GOT3 (cell line): ENCODE results near the gene SMARCA4.

ENCODE experiments used
- DNase-seq: peaks from one replicate; lab custom pipeline; 2025; ENCODE audit warnings: mixed read lengths; lab: John Stamatoyannopoulos, UW

The SMARCA4 gene

DNA sequence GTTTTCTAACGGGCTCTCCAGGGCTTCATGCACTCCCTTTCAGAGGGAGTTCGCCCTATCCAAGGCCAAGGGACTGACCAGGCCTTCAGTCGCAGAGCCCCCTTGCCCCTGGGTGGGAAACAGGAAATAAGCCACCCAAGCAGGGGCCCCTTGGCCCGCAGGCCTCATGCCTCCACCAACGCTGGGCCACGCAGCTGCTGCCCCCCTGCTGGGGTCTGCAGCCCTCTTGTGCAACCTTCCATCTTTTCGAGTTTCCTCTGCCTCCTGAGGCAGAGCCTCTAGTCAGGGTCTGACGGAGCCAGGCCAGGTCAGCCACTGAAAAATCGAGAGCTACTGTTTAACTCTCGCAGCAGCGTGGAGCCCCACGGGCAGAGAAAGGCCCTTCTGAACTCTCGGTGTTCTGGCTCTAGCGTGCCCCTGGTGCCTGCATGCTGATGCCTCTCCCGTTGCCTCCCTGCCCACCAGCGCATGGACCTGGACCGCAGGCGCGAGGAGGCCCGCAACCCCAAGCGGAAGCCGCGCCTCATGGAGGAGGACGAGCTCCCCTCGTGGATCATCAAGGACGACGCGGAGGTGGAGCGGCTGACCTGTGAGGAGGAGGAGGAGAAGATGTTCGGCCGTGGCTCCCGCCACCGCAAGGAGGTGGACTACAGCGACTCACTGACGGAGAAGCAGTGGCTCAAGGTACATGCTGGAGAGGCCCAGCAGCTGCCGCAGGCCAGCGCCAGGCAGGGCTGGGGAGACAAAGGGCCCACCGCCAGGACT, 73.8 kb downstream of the SMARCA4 start:
- no peak for DNase-seq

DNA sequence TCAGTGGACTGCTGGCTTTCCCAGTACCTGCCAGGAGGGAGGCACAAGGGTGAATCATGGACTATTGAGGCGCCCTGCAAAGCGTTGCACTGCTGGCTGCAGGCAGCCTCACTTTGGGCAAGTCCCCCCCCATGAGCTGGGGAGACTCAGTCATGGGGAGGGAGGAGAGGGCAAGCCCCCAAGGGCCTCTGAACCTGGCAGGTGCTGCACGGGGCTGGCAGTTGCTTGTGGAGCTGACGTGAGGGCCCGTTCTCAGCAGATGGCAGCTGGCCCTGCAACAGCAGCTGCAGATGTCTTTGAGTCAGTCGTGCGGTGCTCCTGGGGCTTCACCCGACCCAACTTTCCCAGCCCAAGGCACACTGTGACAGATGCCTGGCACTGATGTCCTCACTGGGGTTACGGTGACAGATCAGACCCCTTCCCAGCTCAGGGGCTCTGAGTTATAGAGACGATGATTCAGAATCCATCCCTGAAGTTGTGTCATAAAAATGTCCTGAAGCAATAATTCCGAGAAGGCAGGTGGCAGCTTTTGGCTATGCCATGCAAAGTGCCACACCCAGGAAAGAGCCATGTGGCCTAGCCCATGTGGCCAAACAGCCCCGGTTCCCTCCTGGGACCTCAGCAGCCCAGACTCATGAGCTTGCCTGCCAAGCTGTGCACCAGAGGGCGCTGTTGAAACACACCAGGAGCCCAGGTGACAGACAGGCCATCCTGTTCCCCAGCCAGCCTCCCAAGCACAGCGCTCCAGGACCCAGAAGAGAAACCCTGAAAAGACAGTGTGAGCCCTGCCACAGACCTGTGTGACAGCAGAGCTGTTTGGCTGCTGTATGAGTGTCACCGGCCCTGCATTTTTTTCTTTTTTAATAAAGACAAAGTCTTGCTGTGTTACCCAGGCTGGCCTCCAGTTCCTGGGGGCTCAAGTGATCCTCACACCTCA, 74.9 kb downstream of the SMARCA4 start:
- peak; percentile 13 for DNase-seq

DNA sequence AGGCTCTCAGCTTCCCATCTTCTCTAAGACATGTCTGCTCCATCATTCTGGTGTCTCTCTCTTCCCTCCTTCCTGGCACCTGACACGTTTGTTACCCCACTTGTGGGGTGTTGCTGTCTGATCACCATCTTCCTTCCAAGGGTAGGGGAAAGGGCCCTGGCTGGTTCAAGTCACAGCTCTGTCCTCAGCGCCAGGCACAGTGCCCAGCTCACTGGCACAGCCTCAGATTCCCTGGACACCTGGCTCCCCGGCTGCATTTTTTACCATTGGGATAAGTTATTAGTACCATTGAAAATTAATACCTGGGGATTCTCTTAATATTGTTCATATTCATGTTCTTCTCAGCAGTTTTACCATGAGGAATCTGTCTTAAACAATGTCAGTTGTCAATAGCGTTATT, 77.7 kb downstream of the SMARCA4 start:
- DNase-seq: no peak

- no peak for DNase-seq
These were observed 80.4 kb downstream of the SMARCA4 start for GRCh38 chr19:11041194-11041593.

GRCh38 chr19:11041966-11042627, 81.3 kb downstream of the SMARCA4 start:
- no peak for DNase-seq

DNA sequence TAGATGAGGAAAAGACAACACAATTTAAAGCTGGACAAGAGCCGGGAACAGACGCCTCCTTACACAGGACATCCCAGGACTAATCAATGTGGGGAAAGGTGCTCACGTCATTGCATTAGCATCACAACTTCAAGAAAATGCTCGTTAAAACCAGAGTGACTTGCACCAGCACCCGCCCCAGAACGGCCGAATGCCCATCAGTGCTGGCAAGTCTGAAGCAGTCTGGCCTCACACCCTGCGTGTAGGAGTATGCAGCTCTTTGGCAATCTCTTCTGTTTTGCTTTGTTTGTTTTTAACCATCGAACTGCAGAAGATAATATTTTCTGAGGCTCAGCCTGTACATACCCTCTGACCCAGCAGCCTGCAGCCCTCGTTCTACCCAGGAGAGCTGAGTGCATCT, 83.6 kb downstream of the SMARCA4 start:
- no peak for DNase-seq

- DNase-seq: no peak
These were observed 84.7 kb downstream of the SMARCA4 start for GRCh38 chr19:11045536-11045935.

DNA sequence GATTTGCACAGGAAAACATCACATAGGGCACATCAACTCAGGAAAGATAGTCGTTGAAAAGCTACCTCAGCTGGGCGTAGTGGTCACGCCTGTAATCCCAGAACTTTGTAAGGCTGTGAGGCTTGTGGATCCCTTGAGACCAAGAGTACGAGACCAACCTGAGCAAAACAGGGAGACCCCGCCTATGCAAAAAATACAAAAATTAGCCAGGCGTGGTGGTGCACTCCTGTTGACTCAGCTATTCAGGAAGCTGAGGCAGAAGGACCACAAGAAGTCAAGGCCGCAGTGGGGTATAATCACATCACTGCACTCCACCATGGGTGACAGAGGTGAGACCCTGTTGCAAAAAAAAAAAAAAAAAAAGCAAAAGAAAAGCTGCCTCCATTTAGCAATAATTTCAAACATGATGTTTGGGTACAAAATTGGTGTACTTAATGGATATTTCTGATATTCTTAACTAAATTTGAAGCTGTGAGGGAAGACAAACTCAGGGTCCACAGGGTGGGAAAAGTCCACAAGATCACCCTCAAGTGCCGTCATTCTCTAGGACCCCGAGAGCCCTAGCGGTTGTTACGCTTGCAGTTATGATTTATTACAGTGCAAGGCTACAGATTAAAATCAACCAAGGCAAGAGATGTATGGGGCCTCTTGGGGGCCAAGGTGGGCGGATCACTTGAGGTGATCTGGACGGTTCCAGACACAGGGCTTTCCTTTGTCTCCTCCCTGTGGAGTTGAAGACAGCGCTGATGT, 86.0 kb downstream of the SMARCA4 start:
- no peak for DNase-seq

- no peak for DNase-seq
These were observed 87.0 kb downstream of the SMARCA4 start for GRCh38 chr19:11047866-11048265.

DNA sequence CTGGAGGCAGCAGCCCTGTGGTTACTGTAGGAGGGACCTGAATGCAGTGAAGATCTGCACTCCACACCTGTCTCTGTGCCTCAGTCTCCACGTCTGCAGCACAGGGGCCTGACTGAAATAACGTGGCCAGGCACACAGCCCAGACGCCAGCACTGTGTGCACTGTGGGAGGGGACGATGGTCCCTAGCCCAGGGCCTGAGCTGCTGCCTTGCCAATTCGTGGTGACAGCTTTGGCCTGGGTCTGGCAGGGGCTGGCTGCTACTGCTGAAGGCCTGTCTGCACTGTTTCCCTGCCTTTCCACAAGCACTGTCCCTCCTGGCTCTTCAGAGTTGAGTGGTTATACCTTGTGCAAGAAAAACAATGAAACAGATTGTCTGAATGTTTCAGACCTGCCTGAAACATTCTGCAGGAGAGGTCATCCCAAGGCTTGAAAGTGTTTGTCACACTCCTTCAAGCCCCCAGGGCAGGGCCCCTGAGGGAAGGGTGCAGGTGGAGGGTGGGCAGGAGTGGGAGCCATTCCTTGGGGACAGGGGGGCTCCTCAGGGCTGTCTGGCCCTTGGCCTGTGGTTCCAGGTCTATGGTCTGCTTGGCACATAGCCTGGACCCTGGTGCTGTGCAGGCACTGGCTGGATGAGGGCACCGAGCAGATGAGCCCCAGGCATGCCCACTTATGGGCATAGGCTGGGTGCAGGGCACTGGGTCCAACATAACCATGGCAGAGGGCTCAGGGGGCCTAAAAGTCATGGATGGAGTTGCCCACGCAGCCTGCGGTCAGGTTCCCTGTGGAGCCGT, 89.7 kb downstream of the SMARCA4 start:
- DNase-seq: no peak

GRCh38 chr19:11053817-11054195, 93.0 kb downstream of the SMARCA4 start:
- DNase-seq: no peak

DNA sequence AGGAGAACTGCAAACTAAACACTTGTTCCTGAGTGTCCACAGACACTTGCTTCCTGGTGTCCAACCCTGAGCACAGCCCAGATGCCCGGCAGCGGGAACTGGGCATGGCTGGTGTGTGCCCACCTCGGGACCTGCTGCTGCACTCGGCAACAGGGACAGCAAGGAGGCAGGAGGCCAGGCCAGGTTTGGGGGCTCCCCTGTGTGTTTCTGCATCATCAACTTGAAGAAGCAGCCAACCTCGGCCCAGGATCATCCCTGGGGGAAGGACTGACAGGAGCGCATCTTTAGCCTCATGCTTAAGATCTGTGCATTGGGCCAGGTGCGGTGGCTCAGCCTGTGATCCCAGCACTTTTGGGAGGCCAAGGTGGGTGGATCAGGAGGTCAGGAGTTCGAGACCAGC, 93.4 kb downstream of the SMARCA4 start:
- DNase-seq: no peak

GRCh38 chr19:11054628-11055027, 93.8 kb downstream of the SMARCA4 start:
- DNase-seq: no peak

DNA sequence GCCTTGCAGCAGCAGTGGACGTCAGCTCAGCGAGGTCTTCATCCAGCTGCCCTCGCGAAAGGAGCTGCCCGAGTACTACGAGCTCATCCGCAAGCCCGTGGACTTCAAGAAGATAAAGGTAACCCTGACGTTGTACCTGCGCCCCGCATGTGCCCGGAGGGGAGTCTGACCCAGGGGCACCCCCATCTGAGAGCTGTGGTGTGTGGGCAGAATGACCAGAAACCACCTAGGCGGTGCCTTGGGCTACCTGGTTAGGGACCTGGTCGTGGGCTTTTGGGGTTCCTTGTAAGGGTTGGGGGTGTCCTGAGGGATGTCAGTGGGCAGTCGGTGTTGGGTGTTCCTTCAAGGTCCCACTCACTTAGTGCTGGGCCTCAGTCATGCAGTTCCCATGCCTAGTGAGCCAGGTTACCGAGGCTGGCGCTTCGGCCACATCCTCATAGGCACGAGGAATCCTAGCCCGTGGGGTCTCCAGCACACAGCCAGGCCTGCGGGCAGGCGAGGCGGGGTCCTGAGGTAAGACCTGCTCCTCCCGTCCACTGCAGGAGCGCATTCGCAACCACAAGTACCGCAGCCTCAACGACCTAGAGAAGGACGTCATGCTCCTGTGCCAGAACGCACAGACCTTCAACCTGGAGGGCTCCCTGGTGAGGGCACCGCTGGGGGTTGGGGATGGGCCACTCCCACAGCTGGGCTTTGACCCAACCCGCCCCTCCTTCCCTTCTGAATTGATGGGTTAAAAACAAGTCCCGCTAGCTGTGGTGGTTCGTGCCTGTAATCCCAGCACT, 97.6 kb downstream of the SMARCA4 start:
- no peak for DNase-seq

- no peak for DNase-seq
These were observed 98.9 kb downstream of the SMARCA4 start for GRCh38 chr19:11059511-11060358.

DNA sequence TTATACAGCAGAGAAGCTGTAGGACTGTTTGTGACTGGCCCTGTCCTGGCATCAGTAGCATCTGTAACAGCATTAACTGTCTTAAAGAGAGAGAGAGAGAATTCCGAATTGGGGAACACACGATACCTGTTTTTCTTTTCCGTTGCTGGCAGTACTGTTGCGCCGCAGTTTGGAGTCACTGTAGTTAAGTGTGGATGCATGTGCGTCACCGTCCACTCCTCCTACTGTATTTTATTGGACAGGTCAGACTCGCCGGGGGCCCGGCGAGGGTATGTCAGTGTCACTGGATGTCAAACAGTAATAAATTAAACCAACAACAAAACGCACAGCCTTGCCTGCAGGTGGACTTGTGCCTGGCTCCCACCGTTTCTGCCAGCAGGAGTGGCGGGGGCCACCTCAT, 101.1 kb downstream of the SMARCA4 start:
- no peak for DNase-seq

DNA sequence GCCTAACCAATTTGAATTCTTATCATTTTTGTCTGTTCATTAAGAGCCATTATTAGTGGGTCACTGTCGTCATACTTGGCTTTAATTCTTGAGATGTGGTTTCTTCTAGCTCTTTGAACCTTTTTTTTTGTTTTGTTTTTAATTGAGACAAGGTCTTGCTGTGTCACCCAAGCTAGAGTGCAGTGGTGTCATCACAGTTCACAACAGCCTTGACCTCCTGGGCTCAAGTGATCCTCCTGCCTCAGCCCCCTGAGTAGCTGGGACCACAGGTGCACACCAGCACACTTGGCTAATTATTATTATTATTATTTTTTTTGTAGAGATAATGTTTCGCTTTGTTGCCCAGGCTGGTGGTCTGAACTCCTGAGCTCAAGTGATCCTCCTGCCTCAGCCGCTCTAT, 102.6 kb downstream of the SMARCA4 start:
- DNase-seq: no peak

GRCh38 chr19:11064831-11065303, 104.0 kb downstream of the SMARCA4 start:
- DNase-seq: no peak

GRCh38 chr19:11066326-11066725, 105.5 kb downstream of the SMARCA4 start:
- DNase-seq: no peak
